ENCODE results near the gene TSPYL4. TPM values are rescaled to one million over a fixed set of nuclear protein-coding genes. Genes with fewer than 3 reads are reported as not detected.

The TSPYL4 gene
- total RNA-seq, 1 donor from 2014 or later = 32.2 TPM

GRCh38 chr6:116244284-116244683 is 9.6 kb downstream of the TSPYL4 start:
- no peak overlapping the region for H3K4me3 Mint-ChIP-seq
- DNase-seq (ENCODE audit: low spot score) = no peak
- no peaks in the 10 kb centered on the region for H3K9me3 Mint-ChIP-seq
- H3K27ac Mint-ChIP-seq = no peak overlapping the region
- no peak overlapping the region for H3K4me2 ChIP-seq
- H3K79me2 ChIP-seq (ENCODE audit: low read depth) = peaks cover 7% of the 10 kb centered on the region
- H2AFZ ChIP-seq (replicated peaks) = no peak overlapping the region
- no peaks in the 10 kb centered on the region for H3K4me1 ChIP-seq
- peaks cover 12% of the 10 kb centered on the region for H3F3A ChIP-seq (ENCODE audit: low read depth)
- H3K36me3 Mint-ChIP-seq = peaks cover 1% of the 10 kb centered on the region
- peaks cover 1% of the 10 kb centered on the region for H4K20me1 ChIP-seq (ENCODE audit: low read depth)
- no peak overlapping the region for H3K27ac ChIP-seq
- peaks cover 12% of the 10 kb centered on the region for H3K4me1 Mint-ChIP-seq
- no peak for TF ChIP-seq EZH2 (IDR thresholded peaks at IDR 0.05)
- TF ChIP-seq EZH2phosphoT487 (IDR thresholded peaks at IDR 0.05) = no peak
- TF ChIP-seq, protein P1, sequence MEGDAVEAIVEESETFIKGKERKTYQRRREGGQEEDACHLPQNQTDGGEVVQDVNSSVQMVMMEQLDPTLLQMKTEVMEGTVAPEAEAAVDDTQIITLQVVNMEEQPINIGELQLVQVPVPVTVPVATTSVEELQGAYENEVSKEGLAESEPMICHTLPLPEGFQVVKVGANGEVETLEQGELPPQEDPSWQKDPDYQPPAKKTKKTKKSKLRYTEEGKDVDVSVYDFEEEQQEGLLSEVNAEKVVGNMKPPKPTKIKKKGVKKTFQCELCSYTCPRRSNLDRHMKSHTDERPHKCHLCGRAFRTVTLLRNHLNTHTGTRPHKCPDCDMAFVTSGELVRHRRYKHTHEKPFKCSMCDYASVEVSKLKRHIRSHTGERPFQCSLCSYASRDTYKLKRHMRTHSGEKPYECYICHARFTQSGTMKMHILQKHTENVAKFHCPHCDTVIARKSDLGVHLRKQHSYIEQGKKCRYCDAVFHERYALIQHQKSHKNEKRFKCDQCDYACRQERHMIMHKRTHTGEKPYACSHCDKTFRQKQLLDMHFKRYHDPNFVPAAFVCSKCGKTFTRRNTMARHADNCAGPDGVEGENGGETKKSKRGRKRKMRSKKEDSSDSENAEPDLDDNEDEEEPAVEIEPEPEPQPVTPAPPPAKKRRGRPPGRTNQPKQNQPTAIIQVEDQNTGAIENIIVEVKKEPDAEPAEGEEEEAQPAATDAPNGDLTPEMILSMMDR (IDR thresholded peaks at IDR 0.05) = no peak
- no peaks in the 10 kb centered on the region for H3K9me3 ChIP-seq (ENCODE audit: low read depth)
- H3K27me3 ChIP-seq = no peaks in the 10 kb centered on the region
- H3K9ac ChIP-seq = no peak overlapping the region
- H3K36me3 ChIP-seq = peaks cover 3% of the 10 kb centered on the region
- H3K4me3 ChIP-seq = no peak overlapping the region
- H3K27me3 Mint-ChIP-seq (ENCODE audit: insufficient read depth, low read depth) = peaks cover 2% of the 10 kb centered on the region

DNA sequence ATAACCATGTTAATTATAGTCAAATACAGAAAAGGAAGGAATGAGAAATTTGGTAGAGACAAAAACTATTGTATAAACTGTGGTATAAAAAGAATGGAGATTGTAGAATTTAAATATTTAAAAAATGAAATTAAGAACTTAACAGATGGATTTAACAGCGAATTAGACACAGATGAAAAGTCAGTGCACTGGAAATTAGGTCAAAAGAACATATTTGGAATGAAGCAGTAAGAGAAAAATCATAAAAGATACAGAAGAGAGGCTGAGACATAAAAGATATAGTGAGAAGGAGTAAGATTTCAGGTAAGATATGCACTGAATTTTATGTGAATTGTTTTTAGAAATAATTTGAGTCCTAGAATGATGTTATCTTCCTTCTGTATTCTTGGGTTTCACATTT is 14.0 kb downstream of the TSPYL4 start:
- peaks cover 2% of the 10 kb centered on the region for H3K27me3 Mint-ChIP-seq (ENCODE audit: insufficient read depth, low read depth)
- H3K27ac Mint-ChIP-seq = no peak overlapping the region
- no peaks in the 10 kb centered on the region for H3K4me1 ChIP-seq

GRCh38 chr6:116239256-116239655 is 14.6 kb downstream of the TSPYL4 start:
- Histone ChIP-seq H3K9me3 (ENCODE audit: low read depth) (no peaks in the 10 kb centered on the region), H3F3A (ENCODE audit: low read depth) (peaks cover 4% of the 10 kb centered on the region), H3K9ac (no peak overlapping the region), H2AFZ (replicated peaks) (no peak overlapping the region), H3K27ac (no peak overlapping the region), H3K4me2 (no peak overlapping the region), H3K27me3 (no peaks in the 10 kb centered on the region), H3K4me1 (no peaks in the 10 kb centered on the region), H3K36me3 (peaks cover 10% of the 10 kb centered on the region), H3K4me3 (no peak overlapping the region), H3K79me2 (ENCODE audit: low read depth) (no peaks in the 10 kb centered on the region), H4K20me1 (ENCODE audit: low read depth) (no peaks in the 10 kb centered on the region)
- Mint-ChIP-seq H3K27me3 (ENCODE audit: insufficient read depth, low read depth) (peaks cover 2% of the 10 kb centered on the region), H3K9me3 (no peaks in the 10 kb centered on the region), H3K27ac (no peak overlapping the region), H3K4me1 (no peaks in the 10 kb centered on the region), H3K4me3 (no peak overlapping the region), H3K36me3 (peaks cover 1% of the 10 kb centered on the region)
- TF ChIP-seq EZH2phosphoT487 (IDR thresholded peaks at IDR 0.05) = no peak
- TF ChIP-seq, protein P1 (IDR thresholded peaks at IDR 0.05) = no peak
- no peak for TF ChIP-seq EZH2 (IDR thresholded peaks at IDR 0.05)
- no peak for DNase-seq (ENCODE audit: low spot score)

More for the DNA sequence above, 14.0 kb downstream of the TSPYL4 start:
- Mint-ChIP-seq H3K4me3 (no peak overlapping the region), H3K36me3 (peaks cover 1% of the 10 kb centered on the region), H3K4me1 (no peaks in the 10 kb centered on the region), H3K9me3 (no peaks in the 10 kb centered on the region)
- H3K79me2 ChIP-seq (ENCODE audit: low read depth) = no peaks in the 10 kb centered on the region
- no peak overlapping the region for H3K4me2 ChIP-seq
- no peaks in the 10 kb centered on the region for H4K20me1 ChIP-seq (ENCODE audit: low read depth)
- H3K27ac ChIP-seq = no peak overlapping the region
- DNase-seq (ENCODE audit: low spot score) = no peak
- H3K27me3 ChIP-seq = no peaks in the 10 kb centered on the region
- peaks cover 4% of the 10 kb centered on the region for H3F3A ChIP-seq (ENCODE audit: low read depth)
- H2AFZ ChIP-seq (replicated peaks) = no peak overlapping the region
- no peak overlapping the region for H3K9ac ChIP-seq
- peaks cover 10% of the 10 kb centered on the region for H3K36me3 ChIP-seq
- H3K4me3 ChIP-seq = no peak overlapping the region
- TF ChIP-seq EZH2phosphoT487 (IDR thresholded peaks at IDR 0.05) = no peak
- TF ChIP-seq EZH2 (IDR thresholded peaks at IDR 0.05) = no peak
- TF ChIP-seq, protein P1 (IDR thresholded peaks at IDR 0.05) = no peak
- H3K9me3 ChIP-seq (ENCODE audit: low read depth) = no peaks in the 10 kb centered on the region

Measured in neural progenitor cell (in vitro differentiated cells).